GM21717 (cell line): ENCODE data around the gene DIO3.

Experiments
- ATAC-seq: cut with Tn5 transposase; IDR thresholded peaks from one replicate; pipeline ENCODE4 v1.9.1; 2021; ENCODE audit warnings: mild to moderate bottlenecking, moderate library complexity; ENCODE audit not compliant: unreplicated experiment

DIO3 gene

GRCh38 chr14:101595887-101596721 lies 34.8 kb downstream of the DIO3 start:
- no peak for ATAC-seq

- ATAC-seq: no peak
These were observed 35.4 kb downstream of the DIO3 start for GRCh38 chr14:101596742-101597141.

DNA sequence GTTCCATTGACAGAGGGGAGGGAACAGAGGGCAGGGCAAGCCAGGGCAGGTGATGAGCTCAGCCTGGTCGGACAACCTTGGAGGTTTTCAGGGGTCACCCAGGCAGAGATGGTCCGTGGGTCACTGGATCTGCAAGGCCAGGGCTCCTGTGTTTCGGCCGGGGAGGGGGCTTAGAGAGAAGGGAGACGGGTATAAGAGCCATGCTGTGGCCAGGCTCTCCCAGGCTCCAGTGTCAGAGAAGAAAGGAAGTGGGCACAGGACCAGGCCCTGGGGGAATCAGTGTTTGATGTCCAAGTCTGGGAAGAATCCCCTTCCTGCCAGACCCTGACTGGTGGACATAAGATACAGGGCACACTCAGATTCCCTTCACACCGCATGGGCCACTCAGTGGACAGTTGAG lies 36.9 kb downstream of the DIO3 start:
- no peak for ATAC-seq

GRCh38 chr14:101598571-101599233 lies 37.4 kb downstream of the DIO3 start:
- no peak for ATAC-seq

DNA sequence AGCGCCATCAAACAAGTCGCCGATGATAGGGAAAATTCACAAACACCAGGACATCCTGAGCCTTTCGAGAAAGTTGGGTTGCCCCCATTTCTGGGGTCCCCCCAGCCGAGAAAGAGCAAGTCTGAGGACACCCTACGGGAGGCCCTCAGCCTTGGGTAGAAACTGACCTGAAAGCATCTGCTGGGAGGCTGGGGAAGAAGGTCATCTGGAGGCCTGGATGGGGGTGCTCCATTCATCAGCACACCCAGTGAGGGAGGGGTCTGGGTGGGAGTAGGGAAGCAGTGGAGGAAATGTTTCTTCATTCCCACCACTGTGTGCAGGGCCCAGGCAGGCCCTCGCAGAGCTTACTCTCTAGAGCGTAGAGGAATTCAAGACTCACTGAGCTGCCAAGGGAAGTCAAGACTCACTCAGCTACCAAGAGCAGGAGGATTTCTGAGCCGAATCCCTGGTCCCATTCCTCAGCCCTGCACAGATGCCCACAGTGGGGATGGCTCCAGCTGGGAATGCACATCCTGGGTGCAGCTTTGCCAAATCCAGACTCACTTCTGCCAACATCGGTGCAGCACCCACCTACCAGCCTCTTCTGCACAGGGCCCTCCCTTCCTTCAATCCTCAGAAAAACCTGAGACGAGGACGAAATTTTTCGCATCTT lies 38.1 kb downstream of the DIO3 start:
- ATAC-seq: no peak

- no peak for ATAC-seq
These were observed 39.1 kb downstream of the DIO3 start for GRCh38 chr14:101600336-101600890.

- ATAC-seq: no peak
These were observed 39.8 kb downstream of the DIO3 start for GRCh38 chr14:101600891-101601605.

DNA sequence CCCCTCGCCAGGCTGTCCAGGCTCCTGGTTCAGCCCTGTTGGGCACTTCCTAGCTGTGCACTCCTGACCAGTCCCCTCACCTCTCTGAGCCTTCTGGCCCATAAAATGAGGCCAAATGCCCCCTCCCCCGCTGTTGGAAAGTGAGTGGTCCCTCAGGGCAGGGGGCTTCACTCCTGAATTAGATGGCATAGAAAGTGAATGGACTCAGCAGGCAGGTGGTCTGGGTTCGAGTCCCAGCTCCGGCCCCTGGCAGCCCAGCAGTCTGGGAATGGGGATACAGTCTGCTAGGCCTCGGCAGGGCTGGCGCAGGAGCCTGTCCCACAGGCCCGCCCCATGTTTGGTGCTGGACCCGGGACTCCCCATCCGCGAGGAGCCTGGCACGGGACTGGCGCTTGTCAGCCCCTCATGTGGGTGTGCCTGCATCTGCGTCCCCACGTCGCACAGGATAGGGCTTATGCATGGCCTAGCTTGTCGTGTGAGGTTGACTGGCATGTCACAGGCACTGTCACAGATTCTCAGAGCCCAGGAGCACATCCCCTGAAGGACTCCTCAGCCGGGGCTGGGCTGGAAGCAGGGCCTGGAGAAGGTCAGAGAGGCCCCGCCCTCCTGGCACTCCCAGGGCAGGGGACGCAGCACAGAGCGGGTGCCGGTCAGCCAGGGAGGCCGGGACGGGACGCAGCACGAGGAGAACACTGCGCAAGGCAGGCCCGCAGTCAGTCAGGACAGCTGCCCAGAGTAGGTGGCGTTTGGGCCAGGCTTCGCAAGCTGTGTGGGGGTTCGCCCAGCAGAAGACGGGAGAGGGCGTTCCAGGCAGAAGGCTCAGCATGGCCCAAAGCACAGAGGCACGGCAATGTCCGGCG lies 40.5 kb downstream of the DIO3 start:
- ATAC-seq: no peak

GRCh38 chr14:101602466-101602840 lies 41.2 kb downstream of the DIO3 start:
- ATAC-seq: no peak

DNA sequence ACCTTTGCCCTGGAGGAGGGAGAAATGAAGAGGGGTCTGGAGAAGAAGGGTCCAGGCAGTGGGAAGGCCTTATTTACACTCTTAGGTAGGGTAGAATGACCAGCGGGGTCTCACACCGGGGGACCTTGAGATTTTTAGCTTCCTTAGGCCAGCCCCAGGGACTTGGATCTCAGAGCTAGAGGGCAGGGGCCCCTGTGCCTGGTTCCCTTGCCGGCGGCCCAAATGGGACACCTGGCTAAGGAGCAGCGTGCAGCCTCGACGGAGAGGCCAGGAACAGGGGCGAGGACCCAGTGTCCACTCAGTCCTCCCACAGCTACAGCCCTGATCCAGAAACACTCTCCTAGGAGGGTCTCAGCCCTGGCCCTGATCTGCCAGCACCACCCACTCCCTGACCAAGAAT lies 41.8 kb downstream of the DIO3 start:
- no peak for ATAC-seq

DNA sequence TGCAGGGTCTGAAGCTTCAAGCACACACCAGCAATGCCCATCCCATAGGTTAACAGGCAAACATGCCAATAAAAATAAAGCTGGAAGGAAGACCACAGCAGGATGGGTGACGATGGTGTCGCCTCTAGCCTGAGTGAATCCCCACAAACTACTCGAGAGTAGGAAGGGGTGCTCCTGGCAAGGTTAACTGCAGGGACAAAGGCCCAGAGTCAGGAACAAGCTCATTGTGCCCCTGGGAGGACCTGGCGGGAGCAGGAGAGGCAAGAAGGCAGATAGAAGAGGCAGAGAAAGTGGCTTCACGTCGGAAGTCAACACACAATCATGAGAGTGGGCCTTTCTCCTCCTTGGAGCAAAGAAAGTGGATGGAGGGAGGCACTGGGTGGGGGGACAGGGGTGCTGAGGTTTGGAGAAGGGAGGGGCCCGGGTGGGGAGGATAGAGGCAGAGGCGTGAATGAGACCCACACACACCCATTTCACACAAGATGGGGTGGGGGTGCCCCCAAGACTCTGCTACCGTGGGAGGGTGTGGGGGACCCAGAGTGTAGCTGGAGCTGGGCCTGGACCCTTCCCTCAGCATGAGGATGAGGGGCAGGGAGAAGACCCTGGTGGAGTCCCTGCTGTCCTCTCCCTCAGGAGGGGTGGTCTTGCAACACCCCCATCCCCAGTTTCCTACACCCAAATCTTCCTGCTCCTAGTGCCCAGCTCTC lies 43.1 kb downstream of the DIO3 start:
- ATAC-seq: no peak

DNA sequence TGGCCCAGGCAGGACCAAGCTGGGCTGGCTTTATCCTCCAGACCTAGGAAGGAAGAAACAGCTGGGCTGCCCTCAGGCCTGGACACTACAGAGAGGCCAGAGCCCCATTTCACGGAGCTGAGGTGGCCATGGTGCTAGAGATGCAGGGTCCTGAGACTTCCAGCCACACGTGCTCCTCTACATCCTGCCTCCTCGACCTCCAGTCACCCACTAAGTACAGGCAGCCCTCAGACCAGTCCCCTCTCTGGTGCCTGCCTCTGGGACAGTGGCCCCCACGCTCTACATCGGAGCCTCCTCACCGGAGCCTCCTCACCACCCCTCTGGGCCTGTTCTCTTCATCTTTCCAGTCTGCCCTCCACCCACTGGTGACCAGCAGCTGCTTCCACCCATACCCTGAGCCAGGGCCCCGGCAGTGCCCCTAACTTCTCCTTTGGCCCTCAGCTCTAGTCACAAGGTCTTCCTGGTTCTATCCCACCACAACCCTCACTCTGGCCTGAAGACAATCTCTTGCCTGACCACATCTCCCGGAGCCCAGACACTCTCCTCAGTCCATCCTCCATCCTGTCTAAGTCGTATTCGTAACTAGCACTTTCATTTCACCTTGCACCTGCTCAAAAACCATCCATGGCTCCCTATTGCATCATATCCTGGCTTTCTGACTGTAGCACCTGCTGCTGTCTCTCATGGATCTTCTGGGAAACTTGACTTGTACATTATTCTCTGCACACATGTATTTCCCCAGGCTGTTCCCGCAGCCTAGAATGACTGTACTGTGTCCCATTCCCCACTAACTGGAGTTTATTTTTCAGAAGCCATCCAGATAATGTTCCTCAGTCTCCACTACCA lies 43.9 kb downstream of the DIO3 start:
- ATAC-seq: no peak

DNA sequence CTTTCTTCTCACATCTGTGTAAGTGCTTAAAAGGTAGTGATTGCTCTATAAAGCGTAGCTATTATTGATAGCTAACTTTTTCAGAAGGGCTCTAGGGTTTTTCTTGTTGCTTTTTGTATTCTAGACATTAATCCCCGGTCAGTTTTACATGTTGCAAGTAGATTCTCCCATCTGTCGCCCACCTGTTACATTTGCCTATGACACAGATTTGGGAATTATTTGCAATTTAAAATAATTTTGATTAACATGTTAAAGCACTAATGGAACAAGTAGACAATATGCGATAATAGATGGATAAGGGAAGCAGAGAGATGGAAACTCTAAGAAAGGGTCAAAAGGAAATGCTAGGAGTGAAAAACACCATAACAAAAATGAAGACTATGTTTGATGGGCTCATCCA lies 44.5 kb downstream of the DIO3 start:
- no peak for ATAC-seq
